Measurements from ENCODE around the gene PAF1.

The PAF1 gene

GRCh38 chr19:39390751-39391437 is at the start of gene PAF1, which contains the start of gene MED29:
Gene PAF1, minus strand, starts transcription at chr19:39391106. Its CDS starts 242 bp downstream, at chr19:39390864.
Gene MED29, plus strand, starts transcription at chr19:39391378. Its CDS starts 45 bp downstream, at chr19:39391423.
- DNase-seq, result peak; percentile 100

DNA sequence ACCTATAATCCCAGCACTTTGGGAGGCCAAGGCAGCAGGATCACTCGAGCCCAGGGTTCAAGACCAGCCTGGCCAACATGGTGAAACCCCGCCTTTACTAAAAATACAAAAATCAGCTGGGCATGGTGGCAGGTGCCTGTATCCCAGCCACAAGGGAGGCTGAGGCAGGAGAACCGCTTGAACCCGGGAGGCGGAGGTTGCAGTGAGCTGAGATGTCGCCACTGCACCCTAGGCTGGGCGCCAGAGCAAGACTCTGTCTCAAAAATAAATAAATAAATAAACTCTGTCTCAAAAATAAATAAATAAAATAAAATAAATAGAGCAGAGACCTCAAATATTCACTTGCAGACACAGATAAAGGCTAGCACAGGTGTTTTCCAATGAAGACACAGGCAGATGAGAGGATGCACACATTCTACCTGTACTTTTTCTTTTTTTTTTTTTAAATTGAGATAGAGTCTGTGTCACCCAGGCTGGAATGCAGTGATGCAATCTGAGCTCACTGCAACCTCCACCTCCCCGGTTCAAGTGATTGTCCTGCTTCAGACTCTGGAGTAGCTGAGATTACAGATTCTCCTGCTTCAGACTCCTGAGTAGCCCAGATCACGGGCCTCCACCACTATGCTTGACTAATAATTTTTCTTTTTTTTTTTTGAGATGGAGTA is 47.5 kb upstream of the PAF1 start:
- no peak for DNase-seq

- no peak for DNase-seq
Observed at GRCh38 chr19:39436350-39436716, 45.4 kb upstream of the PAF1 start.

- peak; percentile 99 for DNase-seq
Observed at GRCh38 chr19:39435499-39436349, 44.8 kb upstream of the PAF1 start, which contains the start of gene RPS16. Gene RPS16, minus strand, starts transcription at chr19:39435949. Its CDS starts 54 bp downstream, at chr19:39435895.

DNA sequence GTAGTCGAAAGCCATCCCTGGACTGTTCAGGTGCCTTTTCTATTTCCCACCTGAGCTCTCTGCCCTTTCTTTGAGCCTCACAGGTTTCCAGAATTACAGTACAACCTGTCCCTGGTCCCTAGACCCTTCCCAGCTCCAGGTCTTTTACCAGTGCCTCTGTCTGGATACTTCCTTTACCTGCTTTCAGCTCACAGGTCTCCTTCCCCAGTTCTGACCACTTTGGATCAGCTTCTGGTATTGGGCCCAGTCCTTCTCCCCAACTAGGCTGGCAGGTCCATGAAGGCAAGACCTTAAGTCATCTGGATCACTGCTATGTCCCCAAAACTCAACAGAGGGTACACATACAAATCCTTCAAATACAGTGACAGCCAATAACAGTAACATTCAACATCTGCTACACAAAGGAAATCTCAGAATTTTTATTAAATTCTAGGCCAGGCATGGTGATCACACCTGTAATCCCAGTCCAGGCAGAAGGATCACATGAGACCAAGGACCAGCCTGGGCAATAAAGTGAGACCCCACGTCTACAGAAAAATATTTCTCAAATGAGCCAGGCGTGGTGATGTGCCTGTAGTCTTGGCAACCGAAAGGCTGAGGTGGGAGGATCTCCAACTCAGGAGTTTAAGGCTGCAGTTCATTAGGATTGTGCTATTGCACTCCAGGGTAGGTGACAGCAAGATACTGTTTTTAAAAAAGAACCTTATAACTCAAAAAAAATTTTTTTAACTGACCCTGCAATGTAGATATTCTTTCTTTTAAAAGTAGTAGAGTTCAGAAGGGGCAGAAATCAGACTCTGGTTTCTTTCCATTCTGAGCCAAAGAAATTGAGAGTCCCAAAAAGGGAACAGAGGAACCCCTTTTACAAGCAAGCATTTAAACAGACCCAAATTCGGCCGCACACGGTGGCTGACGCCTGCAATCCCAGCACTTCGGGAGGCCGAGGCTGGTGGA is 43.5 kb upstream of the PAF1 start:
- no peak for DNase-seq

DNA sequence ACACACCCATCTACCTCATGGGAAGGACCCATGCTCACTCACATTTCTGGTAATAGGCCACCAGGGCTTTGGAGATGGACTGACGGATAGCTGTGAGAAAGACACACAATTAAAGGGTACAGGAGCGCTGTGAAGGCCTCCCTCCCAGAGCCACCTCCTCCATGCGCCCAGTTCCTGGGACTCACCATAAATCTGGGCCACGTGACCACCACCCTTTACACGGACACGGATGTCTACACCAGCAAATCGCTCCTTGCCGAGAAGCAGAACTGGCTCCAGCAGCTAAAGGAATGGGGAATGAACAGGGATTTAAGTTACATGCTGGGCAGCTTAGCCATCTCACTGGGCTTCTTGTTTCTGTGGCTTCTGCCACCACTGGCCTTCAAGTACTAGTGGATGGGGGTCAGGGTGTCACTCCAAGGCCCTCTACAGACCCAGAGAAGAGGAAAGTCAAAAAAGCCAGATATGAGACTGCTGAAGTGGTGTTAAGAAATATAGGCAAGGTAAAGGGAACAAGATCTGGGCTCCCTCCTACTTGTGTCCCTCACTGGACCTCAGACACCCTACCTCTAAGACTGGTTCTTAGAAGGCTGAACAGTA is 42.7 kb upstream of the PAF1 start:
- DNase-seq, result no peak

DNA sequence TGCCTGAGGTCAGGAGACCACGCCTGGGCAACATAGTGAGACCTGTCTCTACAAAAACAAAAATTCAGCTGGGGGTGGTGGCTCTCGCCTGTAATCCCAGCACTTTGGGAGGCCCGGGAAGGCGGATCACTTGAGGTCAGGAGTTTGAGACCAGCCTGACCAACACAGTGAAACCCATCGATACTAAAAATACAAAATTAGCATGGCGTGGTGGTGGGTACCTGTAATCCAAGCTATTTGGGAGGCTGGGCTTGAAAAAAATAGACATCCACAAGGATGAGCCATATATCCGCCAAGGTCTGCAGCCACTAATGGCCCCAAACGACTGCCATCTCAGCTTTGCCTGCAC is 41.7 kb upstream of the PAF1 start:
- DNase-seq, result no peak

DNA sequence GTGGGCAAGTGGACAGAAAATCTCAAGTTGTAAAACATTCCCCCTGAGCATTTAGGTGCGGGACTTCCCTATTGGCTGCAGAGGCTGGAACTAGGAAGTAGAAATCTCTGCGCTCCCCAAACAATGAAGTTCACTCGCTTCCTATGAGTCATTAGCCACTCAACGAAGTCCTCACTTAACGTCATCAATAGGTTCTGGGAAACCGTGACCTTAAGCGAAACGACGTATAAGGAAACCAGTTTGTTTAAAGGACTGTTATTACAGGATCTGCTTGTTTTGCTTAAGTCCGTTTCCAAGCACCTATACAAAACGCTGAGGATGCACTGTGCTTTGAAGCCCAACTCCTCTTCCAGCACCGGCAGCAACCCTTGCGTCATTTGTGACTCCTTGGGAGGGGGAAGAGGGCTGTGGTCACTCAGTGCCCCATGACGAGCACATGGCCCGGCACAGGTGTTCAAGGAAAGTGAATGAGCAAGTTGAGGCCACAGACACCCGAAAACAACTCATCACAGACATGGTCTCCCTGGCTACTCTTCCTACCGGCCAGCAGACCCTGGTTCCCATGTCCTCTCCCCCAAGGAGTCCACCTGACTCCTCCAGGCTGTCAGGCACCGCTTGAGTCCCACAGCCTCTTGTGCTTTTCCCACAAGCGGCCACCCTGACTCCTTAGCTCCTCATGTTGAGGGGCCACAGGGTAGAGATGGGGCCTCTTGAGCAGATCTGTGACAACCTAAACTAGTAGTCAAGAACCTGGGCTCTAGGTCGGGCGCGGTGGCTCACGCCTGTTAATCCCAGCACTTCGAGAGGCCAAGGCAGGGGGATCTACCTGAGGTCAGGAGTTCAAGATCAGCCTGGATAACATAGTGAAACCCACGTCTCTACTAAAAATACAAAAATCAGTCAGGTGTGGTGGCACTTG is 40.0 kb upstream of the PAF1 start:
- DNase-seq, result peak; percentile 77 to 79

DNA sequence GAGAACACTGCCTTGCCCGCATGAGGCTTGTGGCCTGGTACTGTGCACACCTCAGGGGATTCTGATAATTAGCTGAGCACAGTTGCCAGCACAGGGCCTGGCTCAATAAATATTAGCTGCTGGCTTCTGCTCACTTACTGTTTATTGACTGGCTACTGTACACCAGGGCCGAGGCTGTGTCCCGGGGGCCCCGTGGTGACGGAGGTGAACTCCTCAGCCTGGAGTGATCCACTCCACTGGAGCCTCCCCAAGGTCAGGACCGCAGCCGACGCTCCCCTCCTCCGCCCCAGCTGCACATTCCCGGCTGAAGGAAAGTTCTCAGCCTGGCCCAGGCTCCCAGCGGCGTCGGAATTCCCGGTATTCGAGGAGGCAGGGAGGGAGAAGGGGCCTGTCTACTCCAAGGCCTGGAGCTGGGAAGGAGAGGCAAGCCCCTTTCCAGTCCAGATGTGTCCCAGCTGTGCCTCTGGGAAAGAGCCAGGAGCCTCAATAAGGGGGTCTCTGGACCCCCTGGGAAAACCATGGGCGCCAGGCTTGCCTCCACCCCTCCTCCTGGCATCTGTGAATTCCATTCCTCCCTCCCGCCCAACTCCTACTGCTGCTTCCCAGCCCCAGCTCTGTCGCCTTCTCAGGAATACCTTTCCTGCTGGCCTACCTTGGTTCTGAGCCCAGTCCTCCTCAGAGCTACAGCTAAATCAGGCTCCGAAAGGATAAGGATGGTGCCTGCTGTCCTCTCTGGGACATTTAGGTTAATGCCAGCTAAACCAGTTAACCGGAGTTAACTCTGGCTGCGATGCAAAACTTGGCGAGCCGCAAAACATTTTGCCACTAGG is 37.6 kb upstream of the PAF1 start:
- no peak for DNase-seq

GRCh38 chr19:39427707-39428106 is 36.8 kb upstream of the PAF1 start:
- no peak for DNase-seq

GRCh38 chr19:39426170-39426569 is 35.3 kb upstream of the PAF1 start:
- no peak for DNase-seq

DNA sequence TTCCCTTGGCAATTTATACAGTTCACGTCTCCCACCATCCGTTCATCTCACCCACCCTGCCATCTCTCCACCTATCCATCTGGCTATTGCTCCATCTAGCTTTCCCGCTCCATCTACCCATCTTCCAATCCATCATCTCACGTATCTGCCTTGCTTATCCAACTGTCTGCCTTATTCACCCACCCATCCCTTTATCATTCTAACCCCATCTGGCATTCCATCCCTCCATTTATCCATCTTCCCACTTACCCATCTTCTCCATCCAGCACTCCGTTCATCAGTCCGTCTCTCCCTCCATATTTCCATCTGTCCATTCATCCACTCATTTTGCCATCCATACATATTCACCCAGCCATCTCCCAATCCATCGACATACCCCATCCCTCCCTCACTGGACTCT is 34.8 kb upstream of the PAF1 start:
- DNase-seq, result no peak

DNA sequence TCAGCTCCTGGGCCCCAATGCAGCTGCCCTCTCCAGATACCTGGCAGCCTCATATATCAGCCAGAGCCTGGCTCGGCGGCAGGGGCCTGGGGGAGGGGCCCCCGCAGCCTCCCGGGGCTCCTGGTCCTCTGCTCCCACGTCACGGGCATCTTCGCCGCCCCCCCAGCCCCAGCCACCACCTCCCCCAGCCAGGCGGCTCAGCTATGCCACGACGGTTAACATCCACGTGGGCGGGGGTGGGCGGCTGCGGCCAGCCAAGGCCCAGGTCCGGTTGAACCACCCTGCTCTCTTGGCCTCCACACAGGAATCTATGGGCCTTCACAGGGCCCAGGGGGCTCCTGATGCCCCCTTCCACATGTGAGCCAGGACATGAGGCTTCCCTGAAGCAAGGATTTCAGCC is 34.0 kb upstream of the PAF1 start:
- no peak for DNase-seq

DNA sequence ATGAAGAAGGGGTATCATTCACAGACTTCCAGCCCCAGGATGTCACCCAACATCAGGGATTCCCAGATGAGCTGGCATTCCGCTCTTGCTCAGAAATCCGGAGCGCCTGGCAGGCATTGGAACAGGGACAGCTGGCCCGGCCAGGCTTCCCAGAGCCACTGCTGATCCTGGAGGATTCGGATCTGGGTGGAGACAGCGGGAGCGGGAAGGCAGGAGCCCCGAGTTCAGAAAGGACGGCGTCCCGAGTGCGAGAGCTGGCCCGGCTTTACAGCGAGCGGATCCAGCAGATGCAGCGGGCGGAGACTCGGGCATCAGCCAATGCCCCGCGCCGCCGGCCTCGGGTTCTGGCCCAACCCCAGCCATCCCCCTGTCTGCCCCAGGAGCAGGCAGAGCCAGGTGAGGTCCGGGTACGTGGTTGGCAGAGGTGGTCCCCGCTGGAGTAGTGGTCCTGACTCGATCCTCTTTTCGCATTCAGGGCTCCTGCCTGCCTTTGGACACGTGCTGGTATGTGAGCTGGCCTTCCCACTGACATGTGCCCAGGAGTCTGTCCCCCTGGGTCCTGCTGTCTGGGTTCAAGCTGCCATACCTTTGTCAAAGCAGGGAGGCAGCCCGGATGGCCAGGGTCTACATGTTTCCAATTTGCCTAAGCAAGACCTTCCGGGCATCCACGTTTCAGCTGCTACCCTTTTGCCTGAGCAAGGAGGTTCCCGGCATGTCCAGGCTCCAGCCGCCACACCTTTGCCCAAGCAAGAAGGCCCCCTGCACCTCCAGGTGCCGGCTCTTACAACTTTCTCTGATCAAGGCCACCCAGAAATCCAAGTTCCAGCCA is 32.6 kb upstream of the PAF1 start:
- DNase-seq, result no peak

GRCh38 chr19:39422020-39422419 is 31.1 kb upstream of the PAF1 start:
- no peak for DNase-seq

- no peak for DNase-seq
Observed at GRCh38 chr19:39420769-39421168, 29.9 kb upstream of the PAF1 start.

DNA sequence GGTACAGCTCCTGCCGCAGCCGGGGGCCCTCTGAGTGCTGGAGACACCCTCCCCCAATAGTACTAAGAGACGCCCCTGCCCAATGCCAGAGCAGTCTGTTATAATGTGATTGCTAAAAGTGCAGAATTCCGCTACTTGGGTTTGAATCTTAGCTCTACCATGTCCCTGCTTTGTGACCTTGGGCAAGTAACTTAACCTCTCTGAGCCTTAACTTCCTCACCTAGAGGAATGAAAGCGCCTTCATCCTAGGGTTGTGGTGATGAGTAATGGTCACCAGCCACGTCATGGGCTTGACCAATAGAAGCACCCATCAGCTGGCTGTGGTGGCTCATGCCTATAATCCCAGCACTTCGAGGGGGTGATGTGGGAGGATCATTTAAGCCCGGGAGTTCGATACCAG is 28.1 kb upstream of the PAF1 start:
- DNase-seq, result no peak

GRCh38 chr19:39417463-39418181 is 26.7 kb upstream of the PAF1 start:
- no peak for DNase-seq

Data from SHP77 (cell line).